Smooth muscle cell (in vitro differentiated cells): ENCODE measurements around the gene MACROD2. TPM values are rescaled to one million over a fixed set of nuclear protein-coding genes. Genes with fewer than 3 reads are reported as not detected.

ENCODE experiments used
- DNase-seq: peaks from one replicate; lab custom pipeline; 2025; ENCODE audit not compliant: unreplicated experiment; lab: John Stamatoyannopoulos, UW
- H2AFZ ChIP-seq: fragments of 200-600 bp; sonication (generic); 2 replicates; pipeline ENCODE4 v1.6.0; 2016; ENCODE audit warnings: antibody characterized with exemption, low read depth, mild to moderate bottlenecking
- H3F3A ChIP-seq: fragments of 200-600 bp; sonication (generic); 2 replicates; pipeline ENCODE4 v1.6.0; 2017; ENCODE audit warnings: antibody characterized with exemption, low read depth
- H3K27ac ChIP-seq: fragments of 200-600 bp; sonication (generic); 2 replicates; pipeline ENCODE4 v1.5.1; 2016; ENCODE audit warnings: low read depth, mild to moderate bottlenecking
- H3K27me3 ChIP-seq: fragments of 200-600 bp; sonication (generic); 2 replicates; pipeline ENCODE4 v1.6.1; 2016; ENCODE audit warnings: low read depth, mild to moderate bottlenecking
- H3K36me3 ChIP-seq: fragments of 200-600 bp; sonication (generic); 2 replicates; pipeline ENCODE4 v1.5.1; 2016; ENCODE audit warnings: low read depth
- H3K4me1 ChIP-seq: fragments of 200-600 bp; sonication (generic); 2 replicates; pipeline ENCODE4 v1.5.1; 2016; ENCODE audit warnings: low read depth
- H3K4me2 ChIP-seq: fragments of 200-600 bp; sonication (generic); 2 replicates; pipeline ENCODE4 v1.6.0; 2016; ENCODE audit warnings: mild to moderate bottlenecking
- H3K4me3 ChIP-seq: fragments of 200-600 bp; sonication (generic); 2 replicates; pipeline ENCODE4 v1.5.1; 2016; ENCODE audit warnings: mild to moderate bottlenecking
- H3K79me2 ChIP-seq: fragments of 200-600 bp; sonication (generic); 2 replicates; pipeline ENCODE4 v1.6.0; 2016; ENCODE audit warnings: low read depth, mild to moderate bottlenecking
- H3K9ac ChIP-seq: fragments of 200-600 bp; sonication (generic); 2 replicates; pipeline ENCODE4 v1.6.0; 2016; ENCODE audit warnings: low read depth
- H3K9me3 ChIP-seq: fragments of 200-600 bp; sonication (generic); replicated peaks from 2 replicates; pipeline ENCODE4 v1.5.1; 2016; ENCODE audit warnings: low read depth
- H4K20me1 ChIP-seq: fragments of 200-600 bp; sonication (generic); 2 replicates; pipeline ENCODE4 v1.6.0; 2016; ENCODE audit warnings: low read depth
- CTCF ChIP-seq: fragments of 200-600 bp; sonication (generic); IDR thresholded peaks from 2 replicates; pipeline ENCODE4 v1.5.1; 2017; ENCODE audit warnings: borderline replicate concordance, mild to moderate bottlenecking, antibody characterized with exemption; ENCODE audit not compliant: insufficient read depth, poor library complexity, severe bottlenecking
- WGBS: methylation state at CpG from one replicate; pipeline ENCODE4 v1.1.7; 2016; ENCODE audit warnings: low lambda C conversion rate; 5-methylcytosine and 5-hydroxymethylcytosine counted together
- polyA plus RNA-seq: library from polyadenylated mRNA; unstranded; fragments of >200 nt; fragmentation: Nextera tagmentation; extraction: Ambion mirVana; gene quantifications from 2 replicates; pipeline ENCODE4 v1.2.1, GENCODE V29; 2016
- total RNA-seq: library from RNA; depleted of rRNA; stranded (reverse); fragments of >200 nt; gene quantifications from 2 replicates; pipeline ENCODE4 v1.2.3, GENCODE V29; 2014

The MACROD2 gene
- total and polyA plus RNA-seq, 2 experiments from 2014 or later: 0.04 to 0.32 TPM

- no peak for DNase-seq
- Histone ChIP-seq H3K79me2 (no peaks in the 10 kb centered on the region), H3K27me3 (no peaks in the 10 kb centered on the region), H3K9me3 (no peaks in the 10 kb centered on the region), H3K4me2 (no peak overlapping the region), H4K20me1 (no peaks in the 10 kb centered on the region), H3K36me3 (no peaks in the 10 kb centered on the region), H3K4me1 (no peaks in the 10 kb centered on the region), H3K4me3 (no peak overlapping the region), H2AFZ (no peak overlapping the region), H3K27ac (no peak overlapping the region), H3F3A (no peaks in the 10 kb centered on the region), H3K9ac (no peak overlapping the region)
- 89% methylated on average over 3 of the region's 3 CpGs for WGBS
- TF ChIP-seq CTCF: no peak
Measured at GRCh38 chr20:15776770-15777466, 1781.6 kb downstream of the MACROD2 start.

GRCh38 chr20:15784020-15784419 lies 1788.7 kb downstream of the MACROD2 start:
- no peaks in the 10 kb centered on the region for H3K9me3 ChIP-seq
- no peaks in the 10 kb centered on the region for H3K36me3 ChIP-seq
- TF ChIP-seq CTCF: no peak
- 79% methylated on average over 3 of the region's 3 CpGs for WGBS
- no peaks in the 10 kb centered on the region for H3K27me3 ChIP-seq
- no peaks in the 10 kb centered on the region for H3K79me2 ChIP-seq
- H3F3A ChIP-seq: no peaks in the 10 kb centered on the region
- no peaks in the 10 kb centered on the region for H3K4me1 ChIP-seq
- no peak overlapping the region for H2AFZ ChIP-seq
- H4K20me1 ChIP-seq: no peaks in the 10 kb centered on the region
- no peak overlapping the region for H3K4me3 ChIP-seq
- H3K9ac ChIP-seq: no peak overlapping the region
- DNase-seq: no peak
- H3K27ac ChIP-seq: no peak overlapping the region
- H3K4me2 ChIP-seq: no peak overlapping the region

- H3K79me2 ChIP-seq: no peaks in the 10 kb centered on the region
- no peaks in the 10 kb centered on the region for H3K4me1 ChIP-seq
- DNase-seq: no peak
- H3K4me2 ChIP-seq: no peak overlapping the region
- WGBS: 53% methylated on average over 4 of the region's 4 CpGs
- no peak overlapping the region for H3K9ac ChIP-seq
- no peaks in the 10 kb centered on the region for H4K20me1 ChIP-seq
- TF ChIP-seq CTCF: no peak
- no peaks in the 10 kb centered on the region for H3K27me3 ChIP-seq
- no peaks in the 10 kb centered on the region for H3K9me3 ChIP-seq
- no peaks in the 10 kb centered on the region for H3F3A ChIP-seq
- H3K36me3 ChIP-seq: no peaks in the 10 kb centered on the region
- peak overlapping the region; percentile 9 for H2AFZ ChIP-seq
- H3K4me3 ChIP-seq: no peak overlapping the region
- H3K27ac ChIP-seq: no peak overlapping the region
Measured at GRCh38 chr20:15789079-15789478, 1793.8 kb downstream of the MACROD2 start.

GRCh38 chr20:15792855-15793254 lies 1797.5 kb downstream of the MACROD2 start:
- Histone ChIP-seq H3K4me3 (no peak overlapping the region), H3K4me1 (no peaks in the 10 kb centered on the region), H3K27me3 (no peaks in the 10 kb centered on the region), H2AFZ (no peak overlapping the region), H3K4me2 (no peak overlapping the region), H3K79me2 (no peaks in the 10 kb centered on the region), H3K27ac (no peak overlapping the region), H3K36me3 (no peaks in the 10 kb centered on the region), H3K9me3 (no peaks in the 10 kb centered on the region), H3K9ac (no peak overlapping the region), H4K20me1 (no peaks in the 10 kb centered on the region), H3F3A (no peaks in the 10 kb centered on the region)
- no peak for DNase-seq
- 97% methylated on average over 7 of the region's 7 CpGs for WGBS
- TF ChIP-seq CTCF: no peak
